ENCODE measurements around the gene SLC10A3.
A peak's percentile ranks its signal among the peaks of the same experiment; 100 is the strongest.

Gene SLC10A3

DNA sequence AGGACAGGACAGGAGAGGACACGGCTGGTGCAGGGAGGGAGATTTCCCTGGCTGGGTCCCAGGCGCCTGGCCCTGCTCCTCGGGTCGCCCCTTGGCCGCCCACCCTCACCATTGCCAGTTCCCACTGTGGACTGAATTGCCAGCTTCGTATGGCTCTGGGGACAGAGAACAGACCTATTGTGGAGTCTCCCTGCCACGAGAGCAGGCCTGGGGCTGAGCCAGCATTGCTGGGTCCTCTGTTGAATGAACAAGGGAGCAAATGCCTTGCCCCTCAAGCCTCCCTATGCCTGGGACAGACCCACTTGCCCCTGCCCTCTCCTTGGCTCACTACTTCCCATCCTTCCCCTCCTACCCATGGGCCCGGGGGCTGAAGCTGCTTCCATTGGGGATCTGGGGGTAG, 28.0 kb downstream of the SLC10A3 start:
- DNase-seq, result no peak

DNA sequence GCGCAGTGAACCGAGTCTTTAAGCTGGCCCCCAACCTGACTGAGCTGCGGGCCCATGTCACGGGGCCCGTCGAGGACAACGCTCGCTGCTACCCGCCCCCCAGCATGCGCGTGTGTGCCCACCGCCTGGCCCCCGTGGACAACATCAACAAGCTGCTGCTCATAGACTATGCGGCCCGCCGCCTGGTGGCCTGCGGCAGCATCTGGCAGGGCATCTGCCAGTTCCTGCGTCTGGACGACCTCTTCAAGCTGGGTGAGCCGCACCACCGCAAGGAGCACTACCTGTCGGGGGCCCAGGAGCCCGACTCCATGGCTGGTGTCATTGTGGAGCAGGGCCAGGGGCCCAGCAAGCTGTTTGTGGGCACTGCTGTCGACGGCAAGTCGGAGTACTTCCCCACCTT, 30.1 kb downstream of the SLC10A3 start:
- DNase-seq, result no peak

DNA sequence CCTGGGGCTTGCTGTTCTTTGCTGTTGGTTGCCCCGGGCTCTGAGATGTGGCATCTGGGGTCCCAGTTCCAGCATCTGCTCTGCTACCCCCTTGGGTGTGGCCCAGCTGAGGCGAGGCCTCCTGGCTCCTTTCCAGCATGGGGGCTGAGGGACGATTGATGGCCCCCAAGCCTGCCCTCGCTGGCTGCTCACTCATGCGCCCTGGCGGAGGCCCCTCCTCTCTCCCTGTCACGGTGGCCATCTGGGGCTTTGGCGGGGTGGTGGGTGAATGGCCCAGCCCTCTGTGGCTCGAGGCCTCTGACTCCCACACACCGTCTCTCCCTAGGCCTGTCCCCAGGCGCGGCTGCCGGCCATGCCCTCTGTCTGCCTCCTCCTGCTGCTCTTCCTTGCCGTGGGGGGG, 30.6 kb downstream of the SLC10A3 start:
- DNase-seq, result no peak

DNA sequence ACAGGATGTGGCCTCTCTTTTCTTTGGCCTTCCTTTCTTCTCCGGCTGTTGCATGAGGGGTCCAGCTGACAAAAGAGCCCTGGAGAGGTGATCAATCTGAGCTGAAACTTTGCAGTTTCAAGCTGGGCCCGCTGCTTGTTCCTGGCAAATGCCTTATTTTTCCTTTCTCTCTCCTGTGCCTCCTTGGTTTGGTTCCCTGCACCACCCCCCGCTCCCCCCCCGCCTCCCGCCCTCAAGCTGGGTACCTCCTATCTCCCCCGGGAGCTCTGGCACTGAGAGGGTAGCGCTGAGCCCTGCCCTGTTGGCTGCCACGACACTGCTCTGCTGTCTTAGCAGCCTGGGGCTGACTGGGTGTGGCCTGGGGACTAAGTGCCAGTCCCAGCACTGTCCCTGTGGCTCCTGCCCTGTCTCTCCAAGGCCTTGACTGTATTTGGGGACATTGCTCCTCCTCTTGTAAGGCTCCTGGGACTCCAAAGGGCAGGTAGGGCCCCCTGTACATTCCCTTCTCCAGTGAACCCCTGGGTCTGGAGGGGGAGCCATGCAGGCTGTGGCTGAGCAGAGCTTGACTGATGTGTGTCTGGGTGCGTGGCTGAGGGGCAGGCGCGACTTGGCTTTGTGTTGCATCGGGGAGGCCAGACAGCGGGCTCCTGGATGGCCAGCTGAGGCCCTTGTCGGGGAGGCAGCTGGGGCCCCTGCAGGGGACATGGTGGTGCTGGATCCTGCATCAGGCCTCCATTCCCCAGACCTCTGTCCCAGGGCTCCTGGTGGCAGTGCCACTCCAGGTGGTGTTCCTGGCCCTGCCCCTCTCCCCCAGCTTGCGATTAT, 31.3 kb downstream of the SLC10A3 start:
- peak; percentile 12 for DNase-seq

DNA sequence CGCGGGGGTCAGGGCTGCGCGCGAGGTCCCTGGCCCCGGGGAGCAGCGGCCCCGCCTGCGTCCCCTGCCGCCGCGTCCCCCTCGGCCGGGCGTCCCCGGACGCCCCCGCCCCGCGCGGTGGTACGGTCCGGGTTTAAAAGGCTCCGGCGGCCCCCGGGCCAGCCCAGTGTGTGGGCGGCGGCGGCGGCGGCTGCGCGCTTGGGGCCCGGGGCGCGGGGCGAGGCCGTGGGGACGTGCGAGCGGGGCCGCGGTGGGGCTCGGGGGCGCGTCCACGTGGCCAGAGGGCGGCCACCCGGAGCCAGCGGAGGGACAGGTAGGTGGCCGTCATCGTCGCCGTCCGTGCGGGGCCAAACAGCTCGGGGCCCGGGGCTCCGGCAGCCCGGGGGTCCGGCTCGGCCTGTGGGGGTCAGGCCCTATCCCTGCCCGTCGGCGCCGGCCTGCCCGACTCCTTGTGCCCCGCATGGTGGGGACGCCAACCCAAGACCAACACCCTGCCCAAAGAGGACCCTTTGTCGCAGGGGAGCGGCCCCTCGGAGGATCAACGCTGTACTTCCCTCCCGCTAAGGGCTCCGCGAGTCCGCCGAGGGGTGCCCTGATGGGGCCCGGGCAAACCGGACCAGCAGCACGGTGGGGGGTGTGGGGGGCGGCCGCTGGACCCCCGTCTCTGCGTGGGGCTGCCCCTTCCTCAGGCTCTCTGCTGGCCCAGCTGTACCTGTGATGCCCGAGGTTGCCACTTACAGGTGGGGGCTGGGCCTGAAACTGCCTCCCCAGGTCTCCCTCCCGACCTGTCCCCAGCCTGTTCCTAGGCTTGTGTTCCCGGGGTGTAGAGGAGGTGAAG, 32.1 kb downstream of the SLC10A3 start, which contains the start of gene PLXNA3:
TSS of gene PLXNA3 (plus strand) at position 166 of the 838 bp plus-strand sequence. CDS start 1,903 bp downstream, outside the sequence.
- DNase-seq, result peak; percentile 60

DNA sequence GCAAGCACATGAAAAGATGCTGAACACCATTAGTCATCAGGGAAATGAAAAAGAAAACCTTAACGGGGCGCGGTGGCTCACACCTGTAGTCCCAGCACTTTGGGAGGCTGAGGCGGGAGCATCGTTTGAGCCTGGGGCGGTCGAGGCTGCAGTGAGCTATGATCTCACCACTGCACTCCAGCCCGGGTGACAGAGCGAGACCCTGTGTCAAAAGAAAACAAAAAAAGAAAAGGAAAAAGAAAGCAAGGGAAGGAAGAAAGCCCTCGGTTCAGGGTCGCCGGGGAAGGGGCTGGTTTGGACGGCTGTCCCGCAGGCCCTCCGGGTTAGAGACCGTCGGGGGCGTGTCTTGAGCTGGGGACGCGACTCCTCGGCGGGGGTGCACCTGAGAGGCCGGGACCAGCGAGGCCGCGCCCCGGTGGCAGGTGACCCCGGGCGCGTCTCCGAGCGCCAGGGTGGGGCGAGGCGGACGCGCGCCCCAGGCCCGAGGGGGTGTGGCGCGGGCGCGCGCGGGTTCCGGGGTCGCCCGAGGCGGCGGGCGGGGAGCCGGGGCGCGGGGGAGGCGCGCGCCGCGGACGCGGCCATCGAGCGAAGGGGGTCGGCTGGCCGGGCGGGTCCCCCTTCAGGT, 32.8 kb downstream of the SLC10A3 start:
- peak; percentile 43 for DNase-seq

DNA sequence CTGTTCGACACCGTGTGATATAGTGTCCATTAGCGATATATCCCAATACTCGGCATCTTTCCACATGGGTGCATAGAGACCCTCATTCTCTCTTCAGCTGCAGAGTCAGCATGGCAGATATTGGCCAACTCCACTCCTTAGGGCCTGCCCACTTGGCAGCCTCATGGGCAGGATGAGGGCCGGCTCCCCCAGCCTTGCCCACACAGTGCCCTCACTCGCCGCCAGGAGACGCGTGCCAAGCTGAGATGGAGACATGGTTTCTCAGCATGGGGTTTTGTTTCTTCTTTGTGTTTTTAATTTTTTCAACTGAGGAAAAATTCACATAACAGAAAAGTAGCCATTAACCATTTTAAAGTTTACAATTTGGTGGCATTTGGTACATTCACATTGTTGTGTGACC, 37.6 kb downstream of the SLC10A3 start:
- no peak for DNase-seq

DNA sequence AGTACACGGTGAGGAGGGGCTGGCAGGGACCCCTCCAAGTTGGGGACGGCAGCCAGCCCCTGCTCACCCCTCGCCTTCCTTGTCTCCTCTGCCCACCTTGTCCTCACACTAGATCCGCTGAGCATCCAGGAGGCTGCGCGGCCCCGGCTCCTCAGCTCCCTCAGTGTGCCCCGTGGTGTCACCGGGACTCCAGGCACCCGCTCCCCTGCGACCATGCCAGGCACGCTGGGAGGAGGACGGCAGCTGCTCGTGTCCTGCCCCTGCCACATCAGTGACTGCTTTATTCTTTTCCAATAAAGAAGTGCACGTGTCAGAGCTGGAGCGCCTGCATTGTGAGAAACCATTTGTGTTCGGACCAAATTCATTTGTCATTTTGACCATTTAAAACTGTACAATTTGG, 40.1 kb downstream of the SLC10A3 start:
- no peak for DNase-seq

DNA sequence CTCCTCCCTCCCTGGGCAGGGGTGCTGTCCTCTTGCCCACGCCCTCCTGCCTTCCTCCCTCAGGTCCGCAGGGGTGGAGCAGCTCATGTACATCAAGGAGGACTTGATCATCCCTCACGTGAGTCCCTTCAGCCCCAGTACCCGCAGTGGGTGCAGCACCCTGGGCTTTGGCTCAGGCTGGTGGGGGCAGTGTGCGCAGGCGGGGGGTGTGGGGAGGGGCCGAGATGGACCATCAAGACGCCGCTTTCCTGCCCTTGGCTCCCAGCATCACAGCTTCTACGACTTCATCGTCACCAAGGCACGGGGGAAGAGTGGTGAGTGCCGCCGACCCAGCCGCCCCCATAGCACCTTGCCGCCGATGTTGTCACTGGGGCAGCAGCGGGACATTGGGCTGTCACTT, 40.8 kb downstream of the SLC10A3 start:
- no peak for DNase-seq

DNA sequence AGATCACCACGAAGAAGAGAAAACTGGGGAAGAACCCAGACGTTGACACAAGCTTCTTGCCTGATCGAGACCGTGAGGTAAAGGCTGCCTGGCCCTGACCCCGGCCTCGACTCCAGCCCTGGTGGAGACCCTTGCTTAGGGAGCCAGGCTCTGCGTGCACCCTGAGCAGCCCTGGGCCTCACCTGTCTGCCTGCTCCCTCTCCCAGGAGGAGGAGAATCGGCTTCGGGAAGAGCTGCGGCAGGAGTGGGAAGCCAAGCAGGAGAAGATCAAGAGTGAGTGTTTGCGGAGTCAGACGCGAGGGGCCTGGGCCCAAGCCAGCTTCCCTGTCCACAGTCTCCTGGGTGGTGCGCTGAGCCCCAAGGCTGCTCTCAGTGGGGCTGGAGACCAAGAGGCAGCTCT, 41.9 kb downstream of the SLC10A3 start:
- no peak for DNase-seq

DNA sequence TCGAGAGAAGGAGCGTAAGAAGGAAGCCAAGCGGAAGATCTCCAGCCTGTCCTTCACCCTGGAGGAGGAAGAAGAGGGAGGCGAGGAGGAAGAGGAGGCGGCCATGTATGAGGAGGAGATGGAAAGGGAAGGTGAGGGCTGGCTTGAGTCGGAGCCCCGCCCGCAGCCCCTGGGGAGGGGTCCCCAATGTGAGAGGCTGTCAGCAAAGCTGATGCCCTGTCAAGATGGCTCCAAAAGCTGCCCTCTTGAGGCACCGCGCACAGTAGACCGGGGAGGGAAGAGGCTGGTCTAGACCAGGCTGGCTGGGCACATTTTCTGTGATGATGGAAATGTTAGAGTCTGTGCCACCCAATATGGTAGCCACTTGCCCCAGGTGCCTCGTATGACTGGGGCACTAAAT, 44.0 kb downstream of the SLC10A3 start:
- DNase-seq, result no peak

DNA sequence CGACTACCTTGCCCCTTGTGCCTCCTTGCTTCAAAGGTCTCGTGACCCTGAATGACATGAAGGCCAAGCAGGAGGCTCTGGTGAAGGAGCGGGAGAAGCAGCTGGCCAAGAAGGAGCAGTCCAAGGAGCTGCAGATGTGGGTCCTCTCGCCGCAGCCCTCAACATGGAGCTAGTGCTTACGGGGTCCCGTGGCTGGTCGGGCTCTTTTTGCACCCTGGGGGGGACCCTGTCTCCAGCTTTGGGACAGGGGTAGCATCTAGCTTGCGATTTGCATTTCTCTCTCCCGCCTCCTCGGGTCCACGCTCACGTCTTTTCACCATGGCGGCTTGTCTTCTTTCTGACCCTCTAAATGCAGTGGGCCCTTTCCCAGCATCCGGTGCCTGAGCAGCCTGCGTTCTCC, 44.7 kb downstream of the SLC10A3 start:
- no peak for DNase-seq

DNA sequence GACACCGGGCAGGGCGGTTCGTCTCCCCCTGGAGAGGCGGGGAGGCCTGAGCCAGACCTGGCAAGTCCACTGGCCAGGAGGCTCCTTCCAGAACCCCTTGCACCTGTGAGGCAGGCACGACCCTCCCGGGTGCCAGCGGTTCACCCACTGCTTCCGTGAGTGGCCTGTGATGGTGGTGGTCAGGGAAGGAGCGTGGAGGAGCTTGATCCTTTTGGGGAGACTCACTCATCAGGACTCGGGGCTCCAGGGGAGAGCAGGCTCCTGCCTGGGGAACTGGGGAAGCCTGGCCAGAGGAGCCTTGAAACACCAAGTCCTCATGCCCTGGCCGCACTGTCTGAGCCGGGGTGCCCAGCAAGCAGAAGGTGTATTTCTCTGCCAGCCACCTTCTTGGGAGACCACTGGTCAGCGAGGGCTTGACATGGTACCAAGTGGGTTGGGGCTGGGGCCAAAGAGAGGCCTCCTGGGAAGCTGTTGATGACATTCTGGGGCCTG, 45.6 kb downstream of the SLC10A3 start:
- no peak for DNase-seq

DNA sequence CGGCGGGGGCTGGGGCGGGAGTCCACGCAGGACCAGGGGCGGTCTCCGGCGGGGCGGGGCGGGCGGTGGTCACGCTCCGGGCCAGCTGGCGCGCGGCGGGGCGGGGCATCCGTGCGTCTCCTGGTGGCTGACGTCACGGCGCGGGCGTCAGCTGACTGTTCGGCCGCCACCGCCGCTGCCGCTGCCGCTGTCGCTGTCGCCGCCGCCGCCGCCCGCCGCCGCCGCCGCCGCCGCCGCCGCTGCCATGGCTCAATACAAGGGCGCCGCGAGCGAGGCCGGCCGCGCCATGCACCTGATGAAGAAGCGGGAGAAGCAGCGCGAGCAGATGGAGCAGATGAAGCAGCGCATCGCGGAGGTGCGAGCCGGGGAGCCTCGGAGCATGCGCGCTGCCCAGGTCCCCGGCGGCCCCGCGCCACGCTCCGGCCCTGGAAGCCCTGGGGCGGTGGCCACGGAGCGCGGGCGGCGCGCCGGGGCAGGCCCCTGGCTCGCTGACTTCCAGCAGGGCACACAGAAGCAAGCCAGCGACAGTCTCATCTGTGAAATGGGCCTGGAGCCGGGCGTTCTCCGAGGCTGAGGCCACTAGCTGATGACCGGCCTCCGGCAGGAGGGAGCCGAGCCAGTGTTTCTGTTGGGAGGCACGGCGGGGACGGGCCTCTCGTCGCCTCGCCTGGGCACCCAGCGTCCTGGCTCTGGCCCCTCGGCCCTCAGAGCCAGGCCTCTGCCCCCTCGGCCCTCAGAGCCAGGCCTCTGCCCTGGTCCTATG, 46.3 kb downstream of the SLC10A3 start, which contains the start of gene FAM50A:
TSS of gene FAM50A (plus strand) at position 150 of the 763 bp plus-strand sequence. CDS start at position 245, 95 bp downstream.
- peak; percentile 84 for DNase-seq

DNA sequence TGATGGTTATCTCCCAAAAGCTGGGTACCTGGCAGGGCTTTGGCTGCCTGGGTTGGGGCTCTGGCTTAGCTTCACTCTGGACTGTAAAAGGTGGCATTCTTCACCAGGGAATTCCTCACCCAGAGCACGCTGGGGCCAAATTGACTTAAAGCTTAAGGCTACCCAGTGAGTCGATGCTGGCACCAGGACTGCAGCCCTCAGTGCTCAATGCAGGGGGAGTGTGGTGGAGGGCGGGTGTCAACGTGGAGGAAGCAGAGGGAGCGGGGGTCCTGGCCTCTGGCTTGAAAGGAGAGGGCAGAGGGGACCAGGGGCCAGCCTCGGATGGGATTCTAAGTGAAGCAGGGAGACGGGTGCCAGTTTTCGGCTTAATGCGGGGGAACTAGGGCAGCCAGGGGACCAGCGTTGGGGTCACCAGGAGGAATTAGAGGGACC, 46.9 kb downstream of the SLC10A3 start:
- DNase-seq, result no peak

DNA sequence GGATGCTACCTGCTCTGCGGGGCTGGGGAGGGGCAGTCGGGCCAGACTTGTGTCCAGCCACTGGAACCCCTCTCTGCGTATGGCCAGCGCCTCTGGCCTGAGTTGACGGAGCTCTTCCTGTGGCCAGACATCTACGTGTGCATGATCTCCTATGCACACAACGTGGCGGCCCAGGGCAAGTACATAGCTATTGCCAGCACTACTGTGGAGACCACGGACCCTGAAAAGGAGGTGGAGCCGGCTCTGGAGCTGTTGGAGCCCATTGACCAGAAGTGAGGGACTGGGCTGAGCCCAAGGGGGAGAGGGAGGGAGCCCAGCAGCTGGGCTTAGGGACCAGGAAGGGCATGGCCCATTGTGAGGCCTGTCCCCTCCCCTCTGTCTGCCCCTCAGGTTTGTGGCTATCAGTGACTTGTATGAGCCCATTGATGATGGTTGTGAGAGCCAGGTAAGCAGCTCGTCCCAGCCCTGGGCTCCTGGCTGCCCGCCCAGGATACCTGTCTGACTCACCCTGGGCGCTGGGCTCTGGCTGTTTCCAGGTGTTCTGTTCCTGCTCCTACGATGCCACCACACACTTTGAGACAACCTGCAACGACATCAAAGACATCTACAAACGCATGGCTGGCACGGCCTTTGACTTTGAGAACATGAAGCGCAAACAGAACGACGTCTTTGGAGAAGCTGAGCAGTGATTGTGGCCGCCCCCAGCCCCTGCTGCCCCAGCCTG, 48.3 kb downstream of the SLC10A3 start:
- DNase-seq, result no peak

DNA sequence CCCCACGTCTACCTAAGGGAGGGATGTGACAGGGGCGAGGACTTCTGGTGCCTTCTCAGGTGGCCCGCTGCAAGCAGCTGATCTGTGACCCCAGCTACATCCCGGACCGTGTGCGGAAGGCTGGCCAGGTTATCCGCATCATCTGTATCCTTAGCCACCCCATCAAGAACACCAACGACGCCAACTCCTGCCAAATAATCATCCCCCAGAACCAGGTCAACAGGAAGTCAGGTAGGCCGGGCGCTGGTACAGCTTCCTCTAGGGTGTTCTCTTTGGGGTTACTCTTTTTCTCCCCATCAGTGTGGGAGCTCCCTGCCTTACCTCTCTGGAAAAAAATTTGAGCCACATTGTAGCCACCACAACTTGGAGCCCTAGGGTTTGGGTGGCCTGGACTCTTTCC, 48.9 kb downstream of the SLC10A3 start:
- DNase-seq, result no peak

DNA sequence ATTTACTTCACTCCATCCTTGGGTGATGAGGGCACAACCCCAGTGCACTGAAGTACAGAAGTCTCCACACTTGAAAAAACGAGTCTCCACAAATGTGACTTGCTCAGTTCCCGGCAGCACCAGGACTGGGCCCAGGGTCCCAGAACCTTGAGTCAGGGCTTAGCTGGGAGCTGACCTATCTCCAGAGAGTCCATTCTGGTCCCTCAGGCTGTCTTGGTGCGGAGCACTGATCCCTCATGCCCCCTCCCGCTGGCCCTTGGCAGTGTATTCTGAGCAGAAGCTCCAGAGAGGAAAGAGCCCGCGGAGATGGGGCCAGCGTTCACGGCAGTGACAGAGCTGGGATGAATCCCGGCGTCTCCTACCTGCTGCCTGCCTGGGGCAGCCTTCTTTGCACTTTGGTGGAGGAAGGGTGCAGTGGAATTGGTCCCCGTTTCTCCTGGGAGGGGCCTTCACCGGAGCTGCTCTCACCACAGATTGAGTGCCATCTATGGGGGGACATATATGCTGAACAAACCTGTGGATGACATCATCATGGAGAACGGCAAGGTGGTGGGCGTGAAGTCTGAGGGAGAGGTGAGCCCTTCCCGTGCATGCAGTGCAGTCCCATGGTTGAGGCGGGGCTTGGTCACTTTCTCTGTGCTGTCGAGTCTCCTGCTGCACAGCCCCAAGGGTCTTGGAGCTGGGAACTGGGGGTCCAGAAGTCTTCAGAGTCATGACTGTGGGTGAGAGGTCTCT, 49.6 kb downstream of the SLC10A3 start:
- DNase-seq, result no peak

DNA sequence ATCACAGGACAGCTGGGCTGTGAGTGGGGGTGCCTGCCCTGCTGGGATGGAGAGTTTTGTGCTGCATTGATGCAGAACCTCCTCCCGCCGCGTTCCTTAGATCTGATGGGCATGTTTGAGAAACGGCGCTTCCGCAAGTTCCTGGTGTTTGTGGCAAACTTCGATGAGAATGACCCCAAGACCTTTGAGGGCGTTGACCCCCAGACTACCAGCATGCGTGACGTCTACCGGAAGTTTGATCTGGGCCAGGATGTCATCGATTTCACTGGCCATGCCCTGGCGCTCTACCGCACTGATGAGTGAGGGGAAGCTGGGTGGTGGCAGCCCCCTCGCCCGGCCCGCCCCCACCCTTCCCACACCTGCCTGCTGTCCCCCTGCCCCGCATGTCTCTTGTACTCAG, 50.6 kb downstream of the SLC10A3 start:
- no peak for DNase-seq

DNA sequence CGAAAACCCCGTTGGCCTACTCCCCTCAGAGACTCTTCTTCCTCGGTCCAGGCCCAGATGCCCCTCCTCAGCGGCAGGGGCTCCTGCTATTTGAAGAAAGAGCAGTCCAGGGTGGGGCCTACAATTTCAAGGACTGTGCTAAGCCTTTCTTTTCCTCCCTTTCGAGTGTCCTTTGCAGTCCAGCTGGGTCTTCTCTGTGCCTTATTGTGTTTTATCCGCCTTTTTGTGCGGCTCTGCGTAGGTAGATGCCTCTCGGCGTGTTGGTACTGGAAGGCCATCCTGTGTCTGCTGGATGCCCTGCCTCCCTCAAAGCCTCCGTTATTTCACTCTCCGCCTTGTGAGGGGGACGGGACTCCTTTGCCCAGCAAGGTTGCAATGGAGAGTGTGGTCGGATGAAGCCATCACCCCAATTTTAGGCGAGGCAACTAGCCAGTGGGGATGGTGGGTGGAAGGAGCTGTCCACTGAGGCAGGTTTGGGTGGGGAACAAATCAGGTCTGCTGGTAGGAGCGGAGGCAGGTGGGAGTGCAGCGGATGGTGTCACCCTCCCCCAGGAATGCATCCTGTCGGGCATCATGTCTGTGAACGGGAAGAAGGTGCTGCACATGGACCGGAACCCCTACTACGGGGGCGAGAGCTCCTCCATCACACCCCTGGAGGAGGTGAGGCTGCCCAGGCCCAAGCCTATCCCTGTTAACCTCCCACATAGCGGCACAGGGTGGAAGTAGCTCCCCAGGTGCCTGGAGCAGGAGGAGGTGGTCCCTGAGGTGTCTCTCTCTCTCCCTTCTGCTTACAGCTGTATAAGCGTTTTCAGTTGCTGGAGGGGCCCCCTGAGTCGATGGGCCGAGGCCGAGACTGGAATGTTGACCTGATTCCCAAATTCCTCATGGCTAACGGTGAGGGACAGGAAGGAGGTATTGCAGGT, 52.2 kb downstream of the SLC10A3 start:
- no peak for DNase-seq

Measured in suppressor macrophage treated with lipopolysaccharide for 4 hours (primary cell).